ENCODE results near the gene LAMA3. TPM values are rescaled to one million over a fixed set of nuclear protein-coding genes. Genes with fewer than 3 reads are reported as not detected.

LAMA3 gene
- total RNA-seq, 2 donors from 2014 or later = 31.9 to 41.3 TPM

- intact Hi-C loops (cut with DNase I) = loop anchor here (10.0 kb wide), 1 partner anchor 195 kb away; no protein-coding TSS in a partner anchor
These were observed 230.8 kb downstream of the LAMA3 start for GRCh38 chr18:23920054-23920453.

GRCh38 chr18:23921716-23922285 lies 232.5 kb downstream of the LAMA3 start:
- no peak for DNase-seq
- no peaks in the 10 kb centered on the region for H3K4me1 ChIP-seq
- no peaks in the 10 kb centered on the region for H3K36me3 ChIP-seq
- no peak overlapping the region for H3K9ac ChIP-seq (ENCODE audit: low read depth in 2 of 2, low read length in 2 of 2)
- TF ChIP-seq, protein P1, sequence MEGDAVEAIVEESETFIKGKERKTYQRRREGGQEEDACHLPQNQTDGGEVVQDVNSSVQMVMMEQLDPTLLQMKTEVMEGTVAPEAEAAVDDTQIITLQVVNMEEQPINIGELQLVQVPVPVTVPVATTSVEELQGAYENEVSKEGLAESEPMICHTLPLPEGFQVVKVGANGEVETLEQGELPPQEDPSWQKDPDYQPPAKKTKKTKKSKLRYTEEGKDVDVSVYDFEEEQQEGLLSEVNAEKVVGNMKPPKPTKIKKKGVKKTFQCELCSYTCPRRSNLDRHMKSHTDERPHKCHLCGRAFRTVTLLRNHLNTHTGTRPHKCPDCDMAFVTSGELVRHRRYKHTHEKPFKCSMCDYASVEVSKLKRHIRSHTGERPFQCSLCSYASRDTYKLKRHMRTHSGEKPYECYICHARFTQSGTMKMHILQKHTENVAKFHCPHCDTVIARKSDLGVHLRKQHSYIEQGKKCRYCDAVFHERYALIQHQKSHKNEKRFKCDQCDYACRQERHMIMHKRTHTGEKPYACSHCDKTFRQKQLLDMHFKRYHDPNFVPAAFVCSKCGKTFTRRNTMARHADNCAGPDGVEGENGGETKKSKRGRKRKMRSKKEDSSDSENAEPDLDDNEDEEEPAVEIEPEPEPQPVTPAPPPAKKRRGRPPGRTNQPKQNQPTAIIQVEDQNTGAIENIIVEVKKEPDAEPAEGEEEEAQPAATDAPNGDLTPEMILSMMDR (IDR thresholded peaks at IDR 0.05) = no peak
- no peaks in the 10 kb centered on the region for H3K9me3 ChIP-seq
- H3K27me3 ChIP-seq = no peaks in the 10 kb centered on the region
- H3K27ac ChIP-seq = no peak overlapping the region
- no peak overlapping the region for H3K4me3 ChIP-seq
- intact Hi-C loops (cut with DNase I) = loop anchor here (10.0 kb wide), 1 partner anchor 193 kb away; no protein-coding TSS in a partner anchor

More at GRCh38 chr18:23920054-23920453, 230.8 kb downstream of the LAMA3 start:
- TF ChIP-seq, protein P1 (IDR thresholded peaks at IDR 0.05) = no peak
- Histone ChIP-seq H3K4me1 (no peaks in the 10 kb centered on the region), H3K36me3 (no peaks in the 10 kb centered on the region), H3K9ac (ENCODE audit: low read depth in 2 of 2, low read length in 2 of 2) (no peak overlapping the region), H3K27ac (no peak overlapping the region), H3K4me3 (no peak overlapping the region), H3K9me3 (no peaks in the 10 kb centered on the region), H3K27me3 (no peaks in the 10 kb centered on the region)
- no peak for DNase-seq

GRCh38 chr18:23922939-23923338 lies 233.7 kb downstream of the LAMA3 start:
- no peaks in the 10 kb centered on the region for H3K9me3 ChIP-seq
- intact Hi-C loops (cut with DNase I) = loop anchor here (10.0 kb wide), 1 partner anchor 192 kb away; no protein-coding TSS in a partner anchor
- H3K4me3 ChIP-seq = no peak overlapping the region
- no peak overlapping the region for H3K27ac ChIP-seq
- H3K27me3 ChIP-seq = no peaks in the 10 kb centered on the region
- DNase-seq = no peak
- no peak overlapping the region for H3K9ac ChIP-seq (ENCODE audit: low read depth in 2 of 2, low read length in 2 of 2)
- TF ChIP-seq, protein P1 (IDR thresholded peaks at IDR 0.05) = no peak
- no peaks in the 10 kb centered on the region for H3K36me3 ChIP-seq
- no peaks in the 10 kb centered on the region for H3K4me1 ChIP-seq

GRCh38 chr18:23924813-23925212 lies 235.6 kb downstream of the LAMA3 start:
- TF ChIP-seq, protein P1 (IDR thresholded peaks at IDR 0.05) = no peak
- Histone ChIP-seq H3K36me3 (no peaks in the 10 kb centered on the region), H3K27me3 (no peaks in the 10 kb centered on the region), H3K4me3 (no peak overlapping the region), H3K9ac (ENCODE audit: low read depth in 2 of 2, low read length in 2 of 2) (no peak overlapping the region), H3K4me1 (no peaks in the 10 kb centered on the region), H3K9me3 (no peaks in the 10 kb centered on the region), H3K27ac (no peak overlapping the region)
- no peak for DNase-seq
- intact Hi-C loops (cut with DNase I) = loop anchor here (10.0 kb wide), 1 partner anchor 190 kb away; no protein-coding TSS in a partner anchor

DNA sequence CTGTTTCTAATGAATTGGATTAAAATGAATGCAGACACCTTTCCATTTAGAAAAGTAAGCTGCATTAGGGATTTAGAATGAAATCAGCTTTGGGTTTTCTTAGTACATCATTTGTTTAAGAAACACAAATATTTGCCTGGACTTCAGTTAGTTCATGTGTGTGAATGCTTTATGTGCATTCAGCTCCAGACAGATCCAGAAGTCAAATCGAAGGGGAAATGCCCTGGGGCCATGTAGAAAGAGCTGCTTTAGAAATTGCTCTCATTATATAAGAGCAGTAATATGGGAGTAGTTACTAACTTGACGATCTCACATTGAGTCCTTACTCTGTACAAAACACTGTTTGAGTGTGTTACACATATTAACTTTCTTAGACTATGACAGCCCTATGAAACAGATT lies 237.3 kb downstream of the LAMA3 start:
- Histone ChIP-seq H3K9me3 (no peaks in the 10 kb centered on the region), H3K27me3 (no peaks in the 10 kb centered on the region), H3K4me1 (no peaks in the 10 kb centered on the region), H3K4me3 (no peak overlapping the region), H3K36me3 (no peaks in the 10 kb centered on the region), H3K27ac (no peak overlapping the region), H3K9ac (ENCODE audit: low read depth in 2 of 2, low read length in 2 of 2) (no peak overlapping the region)
- intact Hi-C loops (cut with DNase I) = loop anchor here (10.0 kb wide), 1 partner anchor 188 kb away; no protein-coding TSS in a partner anchor
- TF ChIP-seq, protein P1 (IDR thresholded peaks at IDR 0.05) = no peak
- DNase-seq = no peak

Data from colonic mucosa (tissue), 4 donors.